VCaP (cell line): ENCODE data around the gene NAXD.
A peak's percentile ranks its signal among the peaks of the same experiment; 100 is the strongest.

Experiments used
- H3K27ac ChIP-seq: fragments of 450-650 bp; 2 replicates; pipeline ENCODE4 v1.5.1; 2017
- CTCF ChIP-seq: fragments of 450-650 bp; conservative IDR thresholded peaks from 2 replicates; pipeline ENCODE4 v1.5.1; 2017; ENCODE audit warnings: mild to moderate bottlenecking, moderate library complexity

NAXD gene

GRCh38 chr13:110575322-110576069, 39.8 kb upstream of the NAXD start:
- peak; percentile 75 for TF ChIP-seq CTCF
- no peak overlapping the region for H3K27ac ChIP-seq

- H3K27ac ChIP-seq: no peak overlapping the region
- no peak for TF ChIP-seq CTCF
Observed at GRCh38 chr13:110576070-110576394, 39.3 kb upstream of the NAXD start.

- TF ChIP-seq CTCF: no peak
- no peak overlapping the region for H3K27ac ChIP-seq
Observed at GRCh38 chr13:110576736-110577476, 38.4 kb upstream of the NAXD start.

- no peak overlapping the region for H3K27ac ChIP-seq
- TF ChIP-seq CTCF: no peak
Observed at GRCh38 chr13:110578363-110578762, 37.0 kb upstream of the NAXD start.

GRCh38 chr13:110580800-110581199, 34.5 kb upstream of the NAXD start:
- no peak overlapping the region for H3K27ac ChIP-seq
- no peak for TF ChIP-seq CTCF

- no peak overlapping the region for H3K27ac ChIP-seq
- no peak for TF ChIP-seq CTCF
Observed at GRCh38 chr13:110581506-110582185, 33.7 kb upstream of the NAXD start.

GRCh38 chr13:110582421-110582954, 32.9 kb upstream of the NAXD start:
- no peak for TF ChIP-seq CTCF

More at GRCh38 chr13:110582421-110582954, 32.9 kb upstream of the NAXD start:
- H3K27ac ChIP-seq: no peak overlapping the region
